Kidney (tissue), 14 donors: ENCODE results near the gene RAD21L1. TPM values are rescaled to one million over a fixed set of nuclear protein-coding genes. Genes with fewer than 3 reads are reported as not detected.

Source experiments
- DNase-seq, 5 donors: peaks; one replicate each; pipeline ENCODE4 v3.0.0-alpha.2; 2013 to 2020
- FAIRE-seq: peaks from 2 replicates; lab custom pipeline; 2012; peaks lifted over from hg19 to GRCh38; lab: Jason Lieb, UNC
- H3K27ac ChIP-seq, 2 donors: one replicate each; pipeline ENCODE4 v1.7.0; 2013; ENCODE audit warnings: low read depth in 2 of 2, low read length in 2 of 2, inconsistent platforms in 1 of 2
- H3K27me3 ChIP-seq: one replicate; pipeline ENCODE4 v1.7.1; 2013; ENCODE audit warnings: low read length, inconsistent platforms; ENCODE audit not compliant: control insufficient read depth, insufficient read depth
- H3K36me3 ChIP-seq, 3 donors: one replicate each; pipeline versions ENCODE4 v1.7.0 to v1.7.1; 2013; ENCODE audit warnings: low read length in 3 of 3, control low read depth in 1 of 3, inconsistent platforms in 1 of 3; ENCODE audit not compliant: insufficient read depth in 3 of 3, control insufficient read depth in 2 of 3
- H3K4me1 ChIP-seq, 3 donors: one replicate each; pipeline versions ENCODE4 v1.7.0 to v1.7.1; 2013; ENCODE audit warnings: low read length in 3 of 3, inconsistent platforms in 1 of 3, low read depth in 1 of 3; ENCODE audit not compliant: control insufficient read depth in 2 of 3, insufficient read depth in 2 of 3
- H3K4me3 ChIP-seq, 3 donors: one replicate each; pipeline versions ENCODE4 v1.7.0 to v1.8.1; 2013; ENCODE audit warnings: low read length in 3 of 3, control low read depth in 1 of 3, inconsistent platforms in 1 of 3
- H3K9ac ChIP-seq, 3 donors: one replicate each; pipeline versions ENCODE4 v1.7.0 to v1.7.1; 2013; ENCODE audit warnings: low read length in 3 of 3, control low read depth in 1 of 3, inconsistent platforms in 1 of 3
- H3K9me3 ChIP-seq, 3 donors: one replicate each; pipeline versions ENCODE4 v1.7.0 to v1.7.1; 2013; ENCODE audit warnings: low read length in 3 of 3, control low read depth in 1 of 3, inconsistent platforms in 1 of 3; ENCODE audit not compliant: control insufficient read depth in 2 of 3, insufficient read depth in 1 of 3
- CTCF ChIP-seq: IDR thresholded peaks from 3 replicates; pipeline ENCODE4 v1.5.1; 2012; ENCODE audit warnings: mild to moderate bottlenecking, moderate library complexity, borderline replicate concordance; ENCODE audit not compliant: insufficient read depth; ENCODE audit errors: extremely low read depth
- intact Hi-C: fragments of 100-400 bp; cut with DNase I; formaldehyde crosslinking; loops from one replicate; pipeline ENCODE4 v1.11.1; 2022
- polyA plus RNA-seq: library from polyadenylated mRNA; stranded (reverse); fragments of 350-450 nt; fragmentation: Illumina TruSeq; extraction: RNeasy Lipid Tissue Mini Kit (QIAGEN cat#74804); gene quantifications from one replicate; pipeline ENCODE4 v1.2.3, GENCODE V29; 2014; ENCODE audit warnings: low read depth, low replicate concordance; ENCODE audit not compliant: insufficient read depth
- total RNA-seq: library from RNA; stranded (reverse); fragmentation: NEBNext Ultra II Directional; extraction: Animal tissue kit (Norgen Biotek cat#: 25700); gene quantifications from one replicate; pipeline ENCODE4 v1.2.1, GENCODE V29; 2021
- donor health status: control.
- donor health status: control.
- donor health status: control.
- donor health status: control.
- donor health status: control.
- donor health status: DM: yes; HTN: yes; CAD: no.
- donor health status: Normal renal cell carcinoma (clear cell type).

The RAD21L1 gene
- total and polyA plus RNA-seq, 2 donors from 2014 or later, result not detected

- H3K9ac ChIP-seq, result no peak overlapping the region
- no peaks in the 10 kb centered on the region for H3K36me3 ChIP-seq
- no peak overlapping the region for H3K4me3 ChIP-seq
- H3K27me3 ChIP-seq, result peaks cover 5% of the 10 kb centered on the region
- TF ChIP-seq CTCF, result peak; percentile 41
- H3K27ac ChIP-seq, result no peak overlapping the region
- FAIRE-seq (no peak), DNase-seq (peak in 4 of 5 donors; percentile 44 to 70 (median 60))
- H3K4me1 ChIP-seq, result no peaks in the 10 kb centered on the region
- intact Hi-C loops, result no loop called here
- H3K9me3 ChIP-seq, result no peaks in the 10 kb centered on the region
These were observed 40.0 kb upstream of the RAD21L1 start for GRCh38 chr20:1185790-1186334.

DNA sequence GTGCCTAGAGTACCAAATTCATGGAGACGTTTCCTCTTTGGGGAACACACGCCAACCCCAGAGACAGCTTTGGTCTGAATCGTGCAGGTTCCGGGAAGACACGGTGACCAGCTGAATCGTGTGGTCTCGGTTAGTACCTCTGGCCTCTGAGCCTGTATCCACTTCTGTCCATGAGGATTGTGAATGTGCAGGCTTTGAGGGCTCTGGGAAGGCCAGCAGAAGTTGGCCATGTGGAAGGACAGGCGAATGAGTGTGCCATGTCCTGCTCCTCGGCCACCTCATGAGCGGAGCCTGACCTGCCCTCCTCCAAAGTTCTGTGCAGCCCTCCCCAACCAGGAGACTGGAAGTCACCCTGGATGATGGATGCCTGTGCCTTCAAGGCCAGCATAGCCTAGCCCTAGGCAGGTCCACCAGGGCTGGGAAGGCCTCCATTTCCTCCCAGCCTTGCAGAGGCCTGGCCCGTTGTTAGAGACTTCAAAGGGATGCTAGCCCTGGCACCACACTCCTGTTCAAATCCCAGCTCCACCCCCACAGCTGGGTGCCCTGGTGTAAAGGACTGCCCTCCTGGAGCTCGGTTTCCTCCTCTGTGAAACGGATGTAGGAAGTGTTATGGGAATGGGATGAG, 39.4 kb upstream of the RAD21L1 start:
- Histone ChIP-seq H3K9me3 (no peaks in the 10 kb centered on the region), H3K27ac (no peak overlapping the region), H3K4me3 (no peak overlapping the region), H3K27me3 (peaks cover 5% of the 10 kb centered on the region), H3K4me1 (no peaks in the 10 kb centered on the region), H3K9ac (no peak overlapping the region), H3K36me3 (no peaks in the 10 kb centered on the region)
- intact Hi-C loops, result no loop called here
- FAIRE-seq (no peak), DNase-seq (no peak)
- no peak for TF ChIP-seq CTCF

GRCh38 chr20:1187605-1188171, 38.2 kb upstream of the RAD21L1 start:
- Histone ChIP-seq H3K27me3 (peaks cover 5% of the 10 kb centered on the region), H3K27ac (no peak overlapping the region), H3K9ac (no peak overlapping the region), H3K36me3 (no peaks in the 10 kb centered on the region), H3K9me3 (no peaks in the 10 kb centered on the region), H3K4me3 (no peak overlapping the region), H3K4me1 (no peaks in the 10 kb centered on the region)
- TF ChIP-seq CTCF, result no peak
- intact Hi-C loops, result no loop called here
- DNase-seq, result no peak
- no peak for FAIRE-seq
